HepG2 (cell line): ENCODE data around the gene GABARAPL2. TPM values are rescaled to one million over a fixed set of nuclear protein-coding genes. Genes with fewer than 3 reads are reported as not detected.

Source experiments
- FOSL1 ChIP-seq: sonication (generic); formaldehyde crosslinking; IDR thresholded peaks from 2 replicates; pipeline ENCODE4 v1.9.0; 2021; ENCODE audit warnings: missing genetic modification reagents, borderline replicate concordance
- FOXA1 ChIP-seq, 2 experiments: fragments of 450-650 bp in 1 of 2; sonication (generic) in 1 of 2; formaldehyde crosslinking in 1 of 2; IDR thresholded peaks; 2 replicates each; pipeline versions ENCODE4 v1.4.0 to v1.6.1; 2016 to 2020; ENCODE audit warnings: missing genetic modification reagents in 1 of 2
- HDAC1 ChIP-seq: sonication (generic); formaldehyde crosslinking; IDR thresholded peaks from 2 replicates; pipeline ENCODE4 v1.5.1; 2020; ENCODE audit warnings: mild to moderate bottlenecking, missing genetic modification reagents
- KLF16 ChIP-seq, 2 experiments: sonication (generic) in 1 of 2; formaldehyde crosslinking in 1 of 2; IDR thresholded peaks; 2 replicates each; pipeline versions ENCODE4 v1.6.1 to v1.8.0; 2016 to 2023; ENCODE audit warnings: missing genetic modification reagents in 2 of 2, missing compliant biosample characterization in 1 of 2
- MAF1 ChIP-seq: sonication (generic); formaldehyde crosslinking; IDR thresholded peaks from 2 replicates; pipeline ENCODE4 v1.5.0; 2020; ENCODE audit warnings: missing genetic modification reagents, borderline replicate concordance
- NFE2L2 ChIP-seq: fragments of 150-350 bp; IDR thresholded peaks from 2 replicates; pipeline ENCODE4 v1.6.1; 2014; ENCODE audit warnings: low read length
- PRPF4 ChIP-seq: fragments of 200-400 bp; formaldehyde crosslinking; IDR thresholded peaks from 2 replicates; pipeline ENCODE4 v1.6.1; 2016; ENCODE audit warnings: low read length, low read depth; ENCODE audit not compliant: poor library complexity, severe bottlenecking
- RBM22 ChIP-seq: fragments of 200-400 bp; formaldehyde crosslinking; optimal IDR thresholded peaks from 2 replicates; pipeline ENCODE3; 2017; ENCODE audit warnings: mild to moderate bottlenecking, low read length, moderate library complexity
- RCOR2 ChIP-seq: IDR thresholded peaks from 2 replicates; pipeline ENCODE4 v1.6.1; 2016; ENCODE audit warnings: missing biosample characterization, missing genetic modification reagents
- XBP1 ChIP-seq: sonication (generic); formaldehyde crosslinking; IDR thresholded peaks from 2 replicates; pipeline ENCODE4 v1.5.0; 2020; ENCODE audit warnings: missing genetic modification reagents
- ZNF234 ChIP-seq: sonication (generic); formaldehyde crosslinking; conservative IDR thresholded peaks from 2 replicates; pipeline ENCODE4 v1.5.1; 2020; ENCODE audit warnings: mild to moderate bottlenecking, missing genetic modification reagents
- ZNF530 ChIP-seq: sonication (generic); formaldehyde crosslinking; IDR thresholded peaks from 2 replicates; pipeline ENCODE4 v1.5.0; 2020; ENCODE audit warnings: low read depth, mild to moderate bottlenecking, missing genetic modification reagents
- ZNF772 ChIP-seq: sonication (generic); formaldehyde crosslinking; IDR thresholded peaks from 2 replicates; pipeline ENCODE4 v1.5.0; 2020; ENCODE audit warnings: mild to moderate bottlenecking, missing genetic modification reagents
- ZNF780A ChIP-seq: sonication (generic); formaldehyde crosslinking; IDR thresholded peaks from 2 replicates; pipeline ENCODE4 v1.8.0; 2022; ENCODE audit warnings: mild to moderate bottlenecking, missing genetic modification reagents, moderate library complexity
- polyA plus RNA-seq, 8 experiments: library from polyadenylated mRNA; depleted of rRNA in 3 of 8; stranded (reverse) in 7 of 8; unstranded in 1 of 8; fragments of >200 nt; fragmentation: Illumina TruSeq in 4 of 8; extraction: Trizol in 4 of 8; gene quantifications; 2 replicates each; pipeline versions ENCODE4 v1.2.1 to v1.2.3, GENCODE V29; 2011 to 2016; ENCODE audit warnings: low read depth in 4 of 8, missing spikeins in 1 of 8, mixed read lengths in 1 of 8; ENCODE audit not compliant: insufficient read depth in 1 of 8
- total RNA-seq, 5 experiments: library from RNA; depleted of rRNA; stranded (reverse); fragments of >200 nt; fragmentation: Illumina TruSeq; extraction: Trizol; gene quantifications; 2 replicates each; pipeline ENCODE4 v1.2.3, GENCODE V29; 2016; ENCODE audit warnings: low read depth in 1 of 5
- TF ChIP-seq, protein P1 (sequence below): sonication (generic); formaldehyde crosslinking; IDR thresholded peaks from 2 replicates; pipeline ENCODE4 v1.4.0; 2020; ENCODE audit warnings: missing genetic modification reagents
- TF ChIP-seq, protein P2 (sequence below): sonication (generic); formaldehyde crosslinking; conservative IDR thresholded peaks from 2 replicates; pipeline ENCODE4 v1.5.0; 2020; ENCODE audit warnings: missing genetic modification reagents
- TF ChIP-seq, protein P3 (sequence below): sonication (generic); formaldehyde crosslinking; IDR thresholded peaks from 2 replicates; pipeline ENCODE4 v1.4.0; 2020; ENCODE audit warnings: missing genetic modification reagents, low read depth, mild to moderate bottlenecking, borderline replicate concordance
- TF ChIP-seq, protein P4 (sequence below): sonication (generic); formaldehyde crosslinking; IDR thresholded peaks from 2 replicates; pipeline ENCODE4 v1.8.0; 2022; ENCODE audit warnings: mild to moderate bottlenecking, missing genetic modification reagents, borderline replicate concordance

GABARAPL2 gene
- total and polyA plus RNA-seq, 2 of the 13 experiments (the other 11 are each of a cell fraction or from before 2014, with no cell fraction given): 76.4 to 83.0 TPM

DNA sequence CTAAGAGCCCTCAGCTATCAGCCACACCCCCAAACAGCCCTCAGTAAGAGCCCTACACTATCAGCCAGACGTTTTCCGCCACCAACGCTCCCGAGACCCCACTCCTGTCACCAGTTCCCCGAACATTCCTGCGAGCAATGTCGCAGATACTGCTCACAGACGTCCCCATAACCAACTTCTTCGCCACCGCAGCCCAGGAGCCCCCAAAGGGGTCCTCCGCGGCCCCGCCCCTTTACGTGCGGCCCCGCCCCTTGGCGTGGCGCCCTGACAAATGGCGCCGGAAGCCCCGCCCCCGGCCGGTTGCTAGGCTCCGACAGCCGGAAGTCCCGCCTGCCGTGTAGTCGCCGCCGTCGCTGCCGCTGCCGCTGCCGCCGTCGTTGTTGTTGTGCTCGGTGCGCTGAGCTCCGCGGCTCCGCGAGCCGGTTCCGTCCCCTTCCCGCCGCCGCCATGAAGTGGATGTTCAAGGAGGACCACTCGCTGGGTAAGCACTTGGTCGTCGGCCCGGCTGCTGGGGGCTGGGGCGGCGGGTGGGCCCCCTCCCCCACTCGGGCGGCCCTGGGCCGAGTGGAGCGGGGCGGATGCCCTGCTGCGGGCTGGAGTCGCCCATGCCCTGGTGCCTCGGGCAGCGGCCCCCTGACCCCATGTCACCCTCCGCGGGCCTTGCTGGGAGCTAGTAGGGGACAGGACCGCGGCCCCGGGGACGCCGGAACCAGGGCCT lies at the start of gene GABARAPL2 (continued):
- TF ChIP-seq, protein P1, sequence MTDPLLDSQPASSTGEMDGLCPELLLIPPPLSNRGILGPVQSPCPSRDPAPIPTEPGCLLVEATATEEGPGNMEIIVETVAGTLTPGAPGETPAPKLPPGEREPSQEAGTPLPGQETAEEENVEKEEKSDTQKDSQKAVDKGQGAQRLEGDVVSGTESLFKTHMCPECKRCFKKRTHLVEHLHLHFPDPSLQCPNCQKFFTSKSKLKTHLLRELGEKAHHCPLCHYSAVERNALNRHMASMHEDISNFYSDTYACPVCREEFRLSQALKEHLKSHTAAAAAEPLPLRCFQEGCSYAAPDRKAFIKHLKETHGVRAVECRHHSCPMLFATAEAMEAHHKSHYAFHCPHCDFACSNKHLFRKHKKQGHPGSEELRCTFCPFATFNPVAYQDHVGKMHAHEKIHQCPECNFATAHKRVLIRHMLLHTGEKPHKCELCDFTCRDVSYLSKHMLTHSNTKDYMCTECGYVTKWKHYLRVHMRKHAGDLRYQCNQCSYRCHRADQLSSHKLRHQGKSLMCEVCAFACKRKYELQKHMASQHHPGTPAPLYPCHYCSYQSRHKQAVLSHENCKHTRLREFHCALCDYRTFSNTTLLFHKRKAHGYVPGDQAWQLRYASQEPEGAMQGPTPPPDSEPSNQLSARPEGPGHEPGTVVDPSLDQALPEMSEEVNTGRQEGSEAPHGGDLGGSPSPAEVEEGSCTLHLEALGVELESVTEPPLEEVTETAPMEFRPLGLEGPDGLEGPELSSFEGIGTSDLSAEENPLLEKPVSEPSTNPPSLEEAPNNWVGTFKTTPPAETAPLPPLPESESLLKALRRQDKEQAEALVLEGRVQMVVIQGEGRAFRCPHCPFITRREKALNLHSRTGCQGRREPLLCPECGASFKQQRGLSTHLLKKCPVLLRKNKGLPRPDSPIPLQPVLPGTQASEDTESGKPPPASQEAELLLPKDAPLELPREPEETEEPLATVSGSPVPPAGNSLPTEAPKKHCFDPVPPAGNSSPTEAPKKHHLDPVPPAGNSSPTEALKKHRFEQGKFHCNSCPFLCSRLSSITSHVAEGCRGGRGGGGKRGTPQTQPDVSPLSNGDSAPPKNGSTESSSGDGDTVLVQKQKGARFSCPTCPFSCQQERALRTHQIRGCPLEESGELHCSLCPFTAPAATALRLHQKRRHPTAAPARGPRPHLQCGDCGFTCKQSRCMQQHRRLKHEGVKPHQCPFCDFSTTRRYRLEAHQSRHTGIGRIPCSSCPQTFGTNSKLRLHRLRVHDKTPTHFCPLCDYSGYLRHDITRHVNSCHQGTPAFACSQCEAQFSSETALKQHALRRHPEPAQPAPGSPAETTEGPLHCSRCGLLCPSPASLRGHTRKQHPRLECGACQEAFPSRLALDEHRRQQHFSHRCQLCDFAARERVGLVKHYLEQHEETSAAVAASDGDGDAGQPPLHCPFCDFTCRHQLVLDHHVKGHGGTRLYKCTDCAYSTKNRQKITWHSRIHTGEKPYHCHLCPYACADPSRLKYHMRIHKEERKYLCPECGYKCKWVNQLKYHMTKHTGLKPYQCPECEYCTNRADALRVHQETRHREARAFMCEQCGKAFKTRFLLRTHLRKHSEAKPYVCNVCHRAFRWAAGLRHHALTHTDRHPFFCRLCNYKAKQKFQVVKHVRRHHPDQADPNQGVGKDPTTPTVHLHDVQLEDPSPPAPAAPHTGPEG: peak; percentile 71
- TF ChIP-seq NFE2L2 (no peak), KLF16 (CRISPR knock-in tag; IDR thresholded peaks at IDR 0.05) (peak in 1 of 2 experiments; percentile 37; a peak in 2 of 4 replicates), RCOR2 (no peak), FOSL1 (CRISPR knock-in tag) (0 out of 2 replicates have a peak, but pooled peaks have one; percentile 5), HDAC1 (CRISPR knock-in tag) (peak; percentile 95), XBP1 (0 out of 2 replicates have a peak, but pooled peaks have one; percentile 58), ZNF772 (CRISPR knock-in tag) (peak; percentile 71; the same call in 1 of the 2 replicates), ZNF234 (CRISPR knock-in tag) (no peak), ZNF530 (no peak), RBM22 (no peak), FOXA1 (IDR thresholded peaks at IDR 0.05) (no peak), FOXA1 (CRISPR knock-in tag; IDR thresholded peaks at IDR 0.05) (0 out of 2 replicates have a peak, but pooled peaks have one; percentile 19), PRPF4 (no peak), ZNF780A (CRISPR knock-in tag) (no peak), MAF1 (CRISPR knock-in tag) (peak; percentile 89; the same call in 1 of the 2 replicates)
- TF ChIP-seq, protein P2, sequence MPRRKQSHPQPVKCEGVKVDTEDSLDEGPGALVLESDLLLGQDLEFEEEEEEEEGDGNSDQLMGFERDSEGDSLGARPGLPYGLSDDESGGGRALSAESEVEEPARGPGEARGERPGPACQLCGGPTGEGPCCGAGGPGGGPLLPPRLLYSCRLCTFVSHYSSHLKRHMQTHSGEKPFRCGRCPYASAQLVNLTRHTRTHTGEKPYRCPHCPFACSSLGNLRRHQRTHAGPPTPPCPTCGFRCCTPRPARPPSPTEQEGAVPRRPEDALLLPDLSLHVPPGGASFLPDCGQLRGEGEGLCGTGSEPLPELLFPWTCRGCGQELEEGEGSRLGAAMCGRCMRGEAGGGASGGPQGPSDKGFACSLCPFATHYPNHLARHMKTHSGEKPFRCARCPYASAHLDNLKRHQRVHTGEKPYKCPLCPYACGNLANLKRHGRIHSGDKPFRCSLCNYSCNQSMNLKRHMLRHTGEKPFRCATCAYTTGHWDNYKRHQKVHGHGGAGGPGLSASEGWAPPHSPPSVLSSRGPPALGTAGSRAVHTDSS (CRISPR knock-in tag): no peak
- TF ChIP-seq, protein P3, sequence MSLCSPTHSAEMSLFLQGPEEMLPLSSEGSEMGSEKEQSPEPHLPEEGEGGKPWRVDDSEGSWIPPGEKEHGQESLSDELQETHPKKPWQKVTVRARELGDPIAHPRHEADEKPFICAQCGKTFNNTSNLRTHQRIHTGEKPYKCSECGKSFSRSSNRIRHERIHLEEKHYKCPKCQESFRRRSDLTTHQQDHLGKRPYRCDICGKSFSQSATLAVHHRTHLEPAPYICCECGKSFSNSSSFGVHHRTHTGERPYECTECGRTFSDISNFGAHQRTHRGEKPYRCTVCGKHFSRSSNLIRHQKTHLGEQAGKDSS (CRISPR knock-in tag): peak; percentile 88
- TF ChIP-seq, protein P4, sequence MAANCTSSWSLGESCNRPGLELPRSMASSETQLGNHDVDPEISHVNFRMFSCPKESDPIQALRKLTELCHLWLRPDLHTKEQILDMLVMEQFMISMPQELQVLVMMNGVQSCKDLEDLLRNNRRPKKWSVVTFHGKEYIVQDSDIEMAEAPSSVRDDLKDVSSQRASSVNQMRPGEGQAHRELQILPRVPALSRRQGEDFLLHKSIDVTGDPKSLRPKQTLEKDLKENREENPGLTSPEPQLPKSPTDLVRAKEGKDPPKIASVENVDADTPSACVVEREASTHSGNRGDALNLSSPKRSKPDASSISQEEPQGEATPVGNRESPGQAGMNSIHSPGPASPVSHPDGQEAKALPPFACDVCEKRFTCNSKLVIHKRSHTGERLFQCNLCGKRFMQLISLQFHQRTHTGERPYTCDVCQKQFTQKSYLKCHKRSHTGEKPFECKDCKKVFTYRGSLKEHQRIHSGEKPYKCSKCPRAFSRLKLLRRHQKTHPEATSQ (CRISPR knock-in tag): no peak
